HepG2 (cell line): ENCODE measurements around the gene AMBRA1. TPM values are rescaled to one million over a fixed set of nuclear protein-coding genes. Genes with fewer than 3 reads are reported as not detected.

Source experiments
- ATAC-seq: fragments of 200-7000 bp; cut with Tn5 transposase; 3 replicates; pipeline ENCODE4 v1.9.1; 2020; ENCODE audit warnings: mild to moderate bottlenecking, moderate library complexity
- BruUV-seq: library from RNA; stranded (reverse); fragments of 400-500 nt; replicated peaks from 2 replicates; lab custom pipeline; 2021; lab: Mats Ljungman, UMichigan
- CTCF ChIA-PET: fragments of 300-600 bp; formaldehyde crosslinking; extraction: SDS; loops from one replicate; lab custom pipeline; 2021; ENCODE audit warnings: low total read pairs, inconsistent platforms, low intra/inter-chr PET ratio; lab: Yijun Ruan, JAX
- POLR2A ChIA-PET: fragments of 350-600 bp; sonication (Branson Sonifier 250); formaldehyde crosslinking; loops from one replicate; lab custom pipeline; 2020; ENCODE audit warnings: antibody characterized with exemption, inconsistent platforms; lab: Yijun Ruan, JAX
- DNase-seq: peaks from one replicate; pipeline ENCODE4 v3.0.0-alpha.2; 2015; ENCODE audit warnings: low spot score
- FAIRE-seq: peaks from 3 replicates; lab custom pipeline; 2011; peaks lifted over from hg19 to GRCh38; lab: Jason Lieb, UNC
- H2AFZ ChIP-seq: one replicate; pipeline ENCODE4 v1.6.1; 2011; ENCODE audit warnings: low read length, inconsistent platforms
- H3K27ac ChIP-seq: fragments of 300-600 bp; 3 replicates; pipeline ENCODE4 v1.8.0; 2011; ENCODE audit warnings: mixed run types, mild to moderate bottlenecking, mixed read lengths, low read length, inconsistent platforms; ENCODE audit not compliant: insufficient read depth; ENCODE audit errors: extremely low read length
- H3K27me3 ChIP-seq, 2 experiments: fragments of 200-600 bp in 1 of 2; 2 replicates in 1 of 2; 3 replicates in 1 of 2; pipeline versions ENCODE4 v1.6.0 to v1.8.0; 2011; ENCODE audit warnings: low read length in 2 of 2, mild to moderate bottlenecking in 2 of 2, moderate library complexity in 2 of 2, inconsistent platforms in 1 of 2; ENCODE audit not compliant: insufficient read depth in 2 of 2, control insufficient read depth in 1 of 2
- H3K36me3 ChIP-seq, 2 experiments: fragments of 200-600 bp in 1 of 2; replicated peaks in 1 of 2; 2 replicates in 1 of 2; 3 replicates in 1 of 2; pipeline versions ENCODE4 v1.5.1 to v1.8.0; 2011; ENCODE audit warnings: low read length in 2 of 2, inconsistent platforms in 1 of 2; ENCODE audit not compliant: insufficient read depth in 2 of 2, control insufficient read depth in 1 of 2
- H3K4me1 ChIP-seq: 2 replicates; pipeline ENCODE4 v1.5.1; 2012; ENCODE audit warnings: low read length, inconsistent platforms; ENCODE audit not compliant: insufficient read depth
- H3K4me2 ChIP-seq: 2 replicates; pipeline ENCODE4 v1.6.0; 2011; ENCODE audit warnings: low read depth, low read length, inconsistent platforms
- H3K4me3 ChIP-seq, 3 experiments: fragments of 200-600 bp in 1 of 3; sonication (generic), shearing (Covaris generic) in 1 of 3; replicated peaks in 1 of 3; 2 replicates each; pipeline ENCODE4 v1.5.1; 2011 to 2016; ENCODE audit warnings: low read length in 3 of 3, inconsistent platforms in 2 of 3, low read depth in 2 of 3, mild to moderate bottlenecking in 2 of 3, control low read depth in 1 of 3, mixed read lengths in 1 of 3; ENCODE audit not compliant: insufficient read depth in 1 of 3
- H3K79me2 ChIP-seq: one replicate; pipeline ENCODE4 v1.6.1; 2011; ENCODE audit warnings: low read length, inconsistent platforms; ENCODE audit not compliant: insufficient read depth
- H3K9ac ChIP-seq: 2 replicates; pipeline ENCODE4 v1.6.0; 2011; ENCODE audit warnings: mild to moderate bottlenecking, low read depth, low read length, inconsistent platforms; ENCODE audit not compliant: insufficient read depth
- H3K9me3 ChIP-seq: 2 replicates; pipeline ENCODE4 v1.5.1; 2012; ENCODE audit warnings: mild to moderate bottlenecking, low read length
- H4K20me1 ChIP-seq: 2 replicates; pipeline ENCODE4 v1.6.0; 2011; ENCODE audit warnings: inconsistent platforms, mild to moderate bottlenecking, low read length, moderate library complexity; ENCODE audit not compliant: insufficient read depth
- CHCHD3 ChIP-seq: sonication (generic); formaldehyde crosslinking; IDR thresholded peaks from 2 replicates; pipeline ENCODE4 v1.8.0; 2022; ENCODE audit warnings: mild to moderate bottlenecking, missing genetic modification reagents, moderate library complexity
- FOXC1 ChIP-seq: sonication (generic); formaldehyde crosslinking; IDR thresholded peaks from 2 replicates; pipeline ENCODE4 v1.8.0; 2022; ENCODE audit warnings: mild to moderate bottlenecking, missing genetic modification reagents, borderline replicate concordance
- SP5 ChIP-seq: IDR thresholded peaks from 2 replicates; pipeline ENCODE4 v1.6.1; 2016; ENCODE audit warnings: low read depth, borderline replicate concordance
- STAT5B ChIP-seq: sonication (generic); formaldehyde crosslinking; IDR thresholded peaks from 2 replicates; pipeline ENCODE4 v1.4.0; 2020; ENCODE audit warnings: missing genetic modification reagents
- ZFP37 ChIP-seq: sonication (generic); formaldehyde crosslinking; IDR thresholded peaks from 2 replicates; pipeline ENCODE4 v1.4.0; 2020; ENCODE audit warnings: missing genetic modification reagents, borderline replicate concordance
- ZNF446 ChIP-seq: sonication (generic); formaldehyde crosslinking; IDR thresholded peaks from 2 replicates; pipeline ENCODE4 v1.5.0; 2020; ENCODE audit warnings: mild to moderate bottlenecking, missing genetic modification reagents
- ZNF598 ChIP-seq: sonication (generic); formaldehyde crosslinking; IDR thresholded peaks from 2 replicates; pipeline ENCODE4 v1.5.1; 2020; ENCODE audit warnings: mild to moderate bottlenecking, missing genetic modification reagents, borderline replicate concordance
- WGBS: methylation state at CpG from one replicate; pipeline ENCODE4 v1.1.6; 2017; ENCODE audit warnings: low lambda C conversion rate; 5-methylcytosine and 5-hydroxymethylcytosine counted together
- in situ Hi-C: cut with HindIII; loops from 2 replicates; pipeline ENCODE4 v1.10.0; 2017; ENCODE audit warnings: low pct_unique_long_range_greater_than_20kb; ENCODE audit not compliant: extremely low pct_ligation_motif_present
- intact Hi-C: fragments of 100-400 bp; cut with micrococcal nuclease; formaldehyde crosslinking; loops from one replicate; pipeline ENCODE4 v1.10.0; 2022; ENCODE audit not compliant: unreplicated experiment
- polyA plus RNA-seq, 8 experiments: library from polyadenylated mRNA; depleted of rRNA in 3 of 8; stranded (reverse) in 7 of 8; unstranded in 1 of 8; fragments of >200 nt; fragmentation: Illumina TruSeq in 4 of 8; extraction: Trizol in 4 of 8; gene quantifications; 2 replicates each; pipeline versions ENCODE4 v1.2.1 to v1.2.3, GENCODE V29; 2011 to 2016; ENCODE audit warnings: low read depth in 4 of 8, missing spikeins in 1 of 8, mixed read lengths in 1 of 8; ENCODE audit not compliant: insufficient read depth in 1 of 8
- total RNA-seq, 5 experiments: library from RNA; depleted of rRNA; stranded (reverse); fragments of >200 nt; fragmentation: Illumina TruSeq; extraction: Trizol; gene quantifications; 2 replicates each; pipeline ENCODE4 v1.2.3, GENCODE V29; 2016; ENCODE audit warnings: low read depth in 1 of 5
- TF ChIP-seq, protein P1 (sequence below): sonication (generic); formaldehyde crosslinking; IDR thresholded peaks from 2 replicates; pipeline ENCODE4 v1.4.0; 2020; ENCODE audit warnings: mild to moderate bottlenecking, missing genetic modification reagents
- TF ChIP-seq, protein P2 (sequence below): sonication (generic); formaldehyde crosslinking; IDR thresholded peaks from 2 replicates; pipeline ENCODE4 v1.8.1; 2023; ENCODE audit warnings: mild to moderate bottlenecking, missing genetic modification reagents, borderline replicate concordance
- TF ChIP-seq, protein P3 (sequence below): sonication (generic); formaldehyde crosslinking; IDR thresholded peaks from 2 replicates; pipeline ENCODE4 v1.5.0; 2020; ENCODE audit warnings: mild to moderate bottlenecking, missing genetic modification reagents, borderline replicate concordance
- TF ChIP-seq, protein P4 (sequence below): sonication (generic); formaldehyde crosslinking; IDR thresholded peaks from 2 replicates; pipeline ENCODE4 v1.8.0; 2022; ENCODE audit warnings: mild to moderate bottlenecking, missing genetic modification reagents; ENCODE audit not compliant: insufficient replicate concordance
- TF ChIP-seq, protein P5 (sequence below): sonication (generic); formaldehyde crosslinking; conservative IDR thresholded peaks from 2 replicates; pipeline ENCODE4 v1.8.0; 2022; ENCODE audit warnings: mild to moderate bottlenecking, moderate library complexity, missing genetic modification reagents

AMBRA1 gene
- total and polyA plus RNA-seq, 2 of the 13 experiments (the other 11 are each of a cell fraction or from before 2014, with no cell fraction given) = 15.7 to 26.0 TPM

DNA sequence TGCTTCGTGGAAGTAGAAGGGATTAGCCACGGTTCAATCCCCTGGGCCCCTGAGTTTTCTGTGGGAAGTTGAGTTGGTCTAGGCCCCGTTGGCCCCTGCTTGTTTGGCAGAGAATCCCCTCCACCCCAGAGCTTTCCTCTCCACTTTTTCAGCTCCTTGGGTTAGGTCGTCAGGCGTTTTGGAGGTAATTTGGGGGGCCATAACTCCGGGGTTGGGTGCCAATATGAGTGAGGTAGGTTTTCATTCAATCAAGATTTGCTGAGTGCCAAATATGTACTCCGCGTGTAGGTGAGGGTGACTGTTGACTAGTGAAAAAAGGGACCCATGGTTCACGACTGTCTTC lies 24.1 kb upstream of the AMBRA1 start (continued):
- TF ChIP-seq, protein P1, sequence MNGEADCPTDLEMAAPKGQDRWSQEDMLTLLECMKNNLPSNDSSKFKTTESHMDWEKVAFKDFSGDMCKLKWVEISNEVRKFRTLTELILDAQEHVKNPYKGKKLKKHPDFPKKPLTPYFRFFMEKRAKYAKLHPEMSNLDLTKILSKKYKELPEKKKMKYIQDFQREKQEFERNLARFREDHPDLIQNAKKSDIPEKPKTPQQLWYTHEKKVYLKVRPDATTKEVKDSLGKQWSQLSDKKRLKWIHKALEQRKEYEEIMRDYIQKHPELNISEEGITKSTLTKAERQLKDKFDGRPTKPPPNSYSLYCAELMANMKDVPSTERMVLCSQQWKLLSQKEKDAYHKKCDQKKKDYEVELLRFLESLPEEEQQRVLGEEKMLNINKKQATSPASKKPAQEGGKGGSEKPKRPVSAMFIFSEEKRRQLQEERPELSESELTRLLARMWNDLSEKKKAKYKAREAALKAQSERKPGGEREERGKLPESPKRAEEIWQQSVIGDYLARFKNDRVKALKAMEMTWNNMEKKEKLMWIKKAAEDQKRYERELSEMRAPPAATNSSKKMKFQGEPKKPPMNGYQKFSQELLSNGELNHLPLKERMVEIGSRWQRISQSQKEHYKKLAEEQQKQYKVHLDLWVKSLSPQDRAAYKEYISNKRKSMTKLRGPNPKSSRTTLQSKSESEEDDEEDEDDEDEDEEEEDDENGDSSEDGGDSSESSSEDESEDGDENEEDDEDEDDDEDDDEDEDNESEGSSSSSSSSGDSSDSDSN (CRISPR knock-in tag) = no peak
- TF ChIP-seq FOXC1 (CRISPR knock-in tag) = no peak
- TF ChIP-seq SP5 (CRISPR knock-in tag) = no peak
- TF ChIP-seq, protein P2, sequence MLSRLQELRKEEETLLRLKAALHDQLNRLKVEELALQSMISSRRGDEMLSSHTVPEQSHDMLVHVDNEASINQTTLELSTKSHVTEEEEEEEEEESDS (CRISPR knock-in tag) = 0 out of 2 replicates have a peak, but pooled peaks have one; percentile 16
- 0 out of 2 replicates have a peak, but pooled peaks have one; percentile 31 for TF ChIP-seq ZFP37

DNA sequence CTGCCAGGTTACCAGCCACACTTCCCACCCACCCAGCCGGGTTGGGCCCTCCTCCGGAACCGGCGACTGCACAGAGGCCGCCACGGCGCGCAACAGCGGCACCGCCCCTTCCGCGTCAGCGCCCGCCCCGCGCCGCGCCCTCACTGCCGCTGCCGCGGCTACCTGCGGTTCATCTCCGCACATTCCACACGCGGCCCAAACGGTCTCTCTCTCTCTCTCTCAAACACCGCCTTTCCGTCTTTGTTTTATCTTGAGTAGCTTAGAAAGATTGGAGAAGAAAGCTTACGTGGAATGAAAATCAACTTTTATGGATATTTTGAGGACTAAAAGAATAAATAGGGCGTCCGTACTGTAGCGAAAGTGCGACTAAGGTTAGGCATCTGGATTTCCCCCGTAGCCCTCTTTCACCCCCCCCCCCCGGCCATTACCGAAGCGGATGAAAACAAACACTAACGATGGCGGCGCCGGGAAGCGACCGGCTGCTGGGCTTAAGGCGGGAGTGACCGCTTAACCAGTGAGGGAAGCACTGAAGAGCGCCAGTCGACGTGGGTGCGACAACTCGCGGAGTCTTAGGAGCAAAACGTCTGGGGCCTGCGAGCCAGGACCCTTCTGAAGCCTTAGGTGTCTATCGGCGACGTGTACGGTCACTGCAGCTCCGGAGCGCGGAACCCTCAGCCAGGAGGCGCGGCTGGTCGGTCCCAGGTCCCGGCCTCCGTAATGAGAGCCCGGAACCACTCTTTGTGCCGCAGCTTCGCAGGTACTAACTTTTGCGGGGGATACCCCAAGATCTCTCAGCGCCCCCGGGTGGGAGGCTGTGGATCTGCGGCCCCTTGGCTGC lies 23.5 kb upstream of the AMBRA1 start, which contains the start of the genes ATG13 and HARBI1:
Gene ATG13, plus strand, starts transcription at position 420 of the 838 bp plus-strand sequence. CDS start 26,739 bp downstream, outside the sequence.
Gene HARBI1, minus strand, starts transcription at position 94 of the 838 bp plus-strand sequence. CDS start 990 bp downstream, outside the sequence.
- Histone ChIP-seq H3K4me1 (peaks cover 51% of the 10 kb centered on the region), H4K20me1 (no peaks in the 10 kb centered on the region), H3K4me3 (peak within 1 kb of the TSS; percentile 99 to 100 (median 100)), H3K9ac (peak within 1 kb of the TSS; percentile 100), H3K79me2 (peaks cover 37% of the 10 kb centered on the region), H3K36me3 (peaks cover 2 to 7% of the 10 kb centered on the region in 2 experiments; a peak in 2 of 5 replicates), H3K27ac (peak within 1 kb of the TSS; percentile 98), H3K9me3 (no peaks in the 10 kb centered on the region), H3K4me2 (peak within 1 kb of the TSS; percentile 76), H2AFZ (peak within 1 kb of the TSS; percentile 77), H3K27me3 (no peaks in the 10 kb centered on the region; a peak in 1 of 5 replicates)
- ChIA-PET CTCF (no interaction called here), POLR2A (interaction anchor here (1.1 to 2.3 kb wide), 5 partner anchors 23 to 102 kb away, joined by 3 to 11 read pairs (median 4); partner anchors contain the start of genes AMBRA1 and F2)
- WGBS = under 1% methylated on average over 36 of the region's 72 CpGs
- ATAC-seq (peak; percentile 97), FAIRE-seq (no peak), DNase-seq (peak; percentile 77)
- BruUV-seq = TSS peak; percentile 80
- in situ Hi-C loops = no loop called here
- intact Hi-C loops = loop anchor here (1.0 to 5.0 kb wide), 3 partner anchors 23 to 80 kb away; partner anchors contain the start of gene AMBRA1
- no peak for TF ChIP-seq STAT5B
- no peak for TF ChIP-seq ZNF446
- no peak for TF ChIP-seq CHCHD3
- TF ChIP-seq, protein P3, sequence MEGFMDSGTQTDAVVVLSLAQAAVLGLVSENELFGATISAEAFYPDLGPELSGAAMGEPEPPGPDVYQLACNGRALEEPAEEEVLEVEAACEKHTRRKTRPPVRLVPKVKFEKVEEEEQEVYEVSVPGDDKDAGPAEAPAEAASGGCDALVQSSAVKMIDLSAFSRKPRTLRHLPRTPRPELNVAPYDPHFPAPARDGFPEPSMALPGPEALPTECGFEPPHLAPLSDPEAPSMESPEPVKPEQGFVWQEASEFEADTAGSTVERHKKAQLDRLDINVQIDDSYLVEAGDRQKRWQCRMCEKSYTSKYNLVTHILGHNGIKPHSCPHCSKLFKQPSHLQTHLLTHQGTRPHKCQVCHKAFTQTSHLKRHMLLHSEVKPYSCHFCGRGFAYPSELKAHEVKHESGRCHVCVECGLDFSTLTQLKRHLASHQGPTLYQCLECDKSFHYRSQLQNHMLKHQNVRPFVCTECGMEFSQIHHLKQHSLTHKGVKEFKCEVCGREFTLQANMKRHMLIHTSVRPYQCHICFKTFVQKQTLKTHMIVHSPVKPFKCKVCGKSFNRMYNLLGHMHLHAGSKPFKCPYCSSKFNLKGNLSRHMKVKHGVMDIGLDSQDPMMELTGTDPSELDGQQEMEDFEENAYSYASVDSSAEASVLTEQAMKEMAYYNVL (CRISPR knock-in tag) = peak; percentile 18; the same call in 1 of the 2 replicates
- 0 out of 2 replicates have a peak, but pooled peaks have one; percentile 10 for TF ChIP-seq ZNF598 (CRISPR knock-in tag)
- TF ChIP-seq, protein P4, sequence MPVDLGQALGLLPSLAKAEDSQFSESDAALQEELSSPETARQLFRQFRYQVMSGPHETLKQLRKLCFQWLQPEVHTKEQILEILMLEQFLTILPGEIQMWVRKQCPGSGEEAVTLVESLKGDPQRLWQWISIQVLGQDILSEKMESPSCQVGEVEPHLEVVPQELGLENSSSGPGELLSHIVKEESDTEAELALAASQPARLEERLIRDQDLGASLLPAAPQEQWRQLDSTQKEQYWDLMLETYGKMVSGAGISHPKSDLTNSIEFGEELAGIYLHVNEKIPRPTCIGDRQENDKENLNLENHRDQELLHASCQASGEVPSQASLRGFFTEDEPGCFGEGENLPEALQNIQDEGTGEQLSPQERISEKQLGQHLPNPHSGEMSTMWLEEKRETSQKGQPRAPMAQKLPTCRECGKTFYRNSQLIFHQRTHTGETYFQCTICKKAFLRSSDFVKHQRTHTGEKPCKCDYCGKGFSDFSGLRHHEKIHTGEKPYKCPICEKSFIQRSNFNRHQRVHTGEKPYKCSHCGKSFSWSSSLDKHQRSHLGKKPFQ = no peak
- TF ChIP-seq, protein P5, sequence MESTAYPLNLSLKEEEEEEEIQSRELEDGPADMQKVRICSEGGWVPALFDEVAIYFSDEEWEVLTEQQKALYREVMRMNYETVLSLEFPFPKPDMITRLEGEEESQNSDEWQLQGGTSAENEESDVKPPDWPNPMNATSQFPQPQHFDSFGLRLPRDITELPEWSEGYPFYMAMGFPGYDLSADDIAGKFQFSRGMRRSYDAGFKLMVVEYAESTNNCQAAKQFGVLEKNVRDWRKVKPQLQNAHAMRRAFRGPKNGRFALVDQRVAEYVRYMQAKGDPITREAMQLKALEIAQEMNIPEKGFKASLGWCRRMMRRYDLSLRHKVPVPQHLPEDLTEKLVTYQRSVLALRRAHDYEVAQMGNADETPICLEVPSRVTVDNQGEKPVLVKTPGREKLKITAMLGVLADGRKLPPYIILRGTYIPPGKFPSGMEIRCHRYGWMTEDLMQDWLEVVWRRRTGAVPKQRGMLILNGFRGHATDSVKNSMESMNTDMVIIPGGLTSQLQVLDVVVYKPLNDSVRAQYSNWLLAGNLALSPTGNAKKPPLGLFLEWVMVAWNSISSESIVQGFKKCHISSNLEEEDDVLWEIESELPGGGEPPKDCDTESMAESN (CRISPR knock-in tag) = 0 out of 2 replicates have a peak, but pooled peaks have one; percentile 41
